ELF-1 (cell line): ENCODE measurements around the gene EXD3.
"Not testable (repeated sequence)": the region's sequence is repeated elsewhere in the genome, so short reads cannot be mapped to it uniquely, and the experiment has no call there.

Source experiments
- DNase-seq: peaks from one replicate; pipeline ENCODE4 v3.0.0-alpha.2; 2016; ENCODE audit warnings: low read depth, low spot score

The EXD3 gene

DNA sequence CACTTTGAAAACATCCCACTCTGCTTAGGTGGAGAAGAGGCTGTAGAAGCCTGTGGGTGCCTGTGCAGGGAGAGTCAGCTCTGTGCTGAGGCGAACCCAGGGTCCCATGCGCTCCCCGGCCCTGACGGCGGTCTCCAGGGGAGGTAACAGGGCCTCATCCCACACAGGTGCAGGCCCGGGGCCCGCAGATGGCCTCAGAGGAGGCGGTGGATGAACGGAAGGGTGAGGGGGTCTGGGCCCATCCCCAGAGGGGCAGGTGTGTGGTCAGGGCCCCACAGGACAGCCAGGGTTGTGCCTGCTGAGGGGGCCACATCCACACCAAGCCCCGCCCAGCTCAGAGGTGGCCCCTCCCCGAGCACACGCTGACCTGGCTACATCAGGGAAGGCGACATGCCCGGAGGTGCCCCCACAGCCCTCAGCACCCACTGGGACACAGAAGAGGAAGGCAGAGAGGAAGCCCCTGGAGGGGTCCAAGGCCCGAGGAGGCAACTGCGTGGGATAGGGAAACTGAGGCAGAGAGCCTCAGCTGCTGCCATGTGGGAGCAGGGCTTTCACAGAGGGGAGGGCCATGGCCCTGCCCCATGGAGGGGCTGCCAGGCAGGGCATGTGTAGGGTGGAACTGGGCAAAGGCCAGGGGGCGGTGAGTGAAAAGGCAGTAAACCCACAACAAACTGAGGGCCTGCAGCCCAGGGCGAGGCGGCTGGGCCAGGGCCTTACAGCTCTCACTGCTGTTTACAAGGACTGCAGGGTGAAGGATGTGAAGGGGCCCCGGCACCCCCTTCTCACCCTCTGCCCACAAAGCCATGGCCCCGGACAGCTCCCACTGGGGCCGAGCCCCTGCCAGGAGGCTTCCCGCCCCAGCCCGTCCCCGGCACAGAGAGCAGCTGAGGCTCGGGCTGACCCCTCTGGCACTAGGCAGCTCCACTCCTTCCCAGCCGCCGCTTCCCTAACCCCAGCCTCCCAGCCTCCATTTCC, 29.5 kb downstream of the EXD3 start:
- no peak for DNase-seq

DNA sequence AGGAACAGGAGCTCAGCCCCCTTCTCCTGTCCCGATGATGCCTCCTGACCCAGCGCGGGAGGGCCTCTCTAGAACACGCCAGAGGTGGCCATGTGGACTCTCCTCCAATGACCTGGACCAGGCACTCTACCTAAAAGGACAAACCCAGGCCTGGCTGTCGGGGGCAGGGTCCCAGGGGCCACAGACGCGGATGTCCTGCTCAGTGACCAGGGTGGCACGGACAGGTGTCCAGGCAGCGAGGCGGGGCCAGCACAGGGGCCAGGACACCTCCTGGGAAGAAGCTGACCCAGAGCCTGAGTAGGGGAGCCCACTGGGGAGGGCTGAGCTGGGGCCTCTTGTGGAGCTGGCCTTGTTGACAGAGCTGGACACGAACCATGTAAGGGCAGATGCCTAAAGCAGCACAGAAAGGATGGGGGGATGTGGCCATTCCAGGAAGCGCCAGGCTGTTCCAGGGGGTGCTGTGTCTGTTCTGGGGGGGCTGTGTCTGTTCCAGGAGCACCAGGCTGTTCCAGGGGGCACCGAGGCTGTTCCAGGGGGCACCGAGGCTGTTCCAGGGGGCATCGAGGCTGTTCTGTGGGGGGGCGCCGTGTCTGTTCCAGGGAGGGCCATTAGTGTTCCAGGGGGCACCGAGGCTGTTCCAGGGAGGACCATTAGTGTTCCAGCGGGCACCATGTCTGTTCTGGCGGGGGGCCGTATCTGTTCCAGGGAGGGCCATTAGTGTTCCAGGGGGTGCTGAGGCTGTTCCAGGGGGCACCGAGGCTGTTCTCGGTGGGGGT, 30.5 kb downstream of the EXD3 start:
- DNase-seq: no peak

DNA sequence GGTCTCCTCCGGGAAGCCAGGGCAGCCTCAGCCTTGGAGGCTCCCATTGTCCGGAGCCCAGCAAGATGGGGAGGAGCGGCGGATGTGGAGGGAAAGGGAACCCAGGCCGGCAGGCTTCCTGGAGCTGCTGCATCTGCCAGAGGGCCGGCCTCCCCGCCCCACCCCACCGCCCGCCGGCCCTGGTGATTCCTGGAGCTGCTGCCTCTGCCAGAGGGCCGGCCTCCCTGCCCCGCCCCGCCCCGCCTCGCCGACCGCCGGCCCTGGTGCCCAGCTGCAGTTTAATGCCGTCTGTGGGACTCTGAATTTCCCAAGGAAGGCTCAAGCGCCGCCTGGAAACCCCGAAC, 31.6 kb downstream of the EXD3 start:
- no peak for DNase-seq

DNA sequence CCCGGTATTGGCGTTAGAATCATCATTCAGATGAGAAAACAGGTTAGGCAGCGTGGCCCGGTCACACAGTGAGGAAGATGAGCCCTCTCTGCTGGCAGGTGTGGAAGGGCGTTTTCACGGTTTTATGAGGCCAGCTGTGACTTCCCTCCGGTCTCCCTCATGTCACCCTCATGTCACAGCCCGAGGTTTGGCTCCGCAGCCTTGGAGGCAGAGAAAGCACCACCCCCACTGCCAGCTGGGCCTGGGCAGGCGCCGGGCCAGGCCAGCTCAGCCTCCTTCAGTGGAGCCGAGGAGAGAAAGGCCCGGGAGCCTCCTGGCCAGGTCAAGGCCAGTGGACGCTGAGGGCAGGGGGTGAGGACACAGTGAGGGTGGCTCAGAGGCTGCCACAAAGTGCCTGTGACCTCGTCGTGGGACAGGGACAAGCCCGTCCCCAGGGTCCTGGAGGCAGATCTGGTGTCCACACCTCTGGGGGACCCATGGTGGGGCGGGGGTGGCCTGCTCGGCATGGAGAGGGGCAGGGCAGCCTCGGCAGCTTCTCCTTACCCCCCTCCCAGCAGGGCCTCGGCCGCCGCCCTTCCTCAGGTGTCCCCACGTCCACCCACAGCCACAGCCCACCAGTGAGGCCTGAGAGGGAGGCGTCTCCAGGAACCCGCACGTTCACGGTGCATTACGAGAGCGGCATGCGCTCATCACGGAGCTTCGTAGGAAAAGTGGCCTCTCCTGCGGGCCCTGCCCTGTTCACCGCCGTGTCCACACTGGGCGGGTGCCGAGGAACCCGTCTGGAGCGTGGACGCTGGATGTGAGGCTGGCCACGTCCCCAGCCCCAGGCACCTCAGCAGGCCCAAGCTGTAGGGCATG, 32.2 kb downstream of the EXD3 start:
- no peak for DNase-seq

DNA sequence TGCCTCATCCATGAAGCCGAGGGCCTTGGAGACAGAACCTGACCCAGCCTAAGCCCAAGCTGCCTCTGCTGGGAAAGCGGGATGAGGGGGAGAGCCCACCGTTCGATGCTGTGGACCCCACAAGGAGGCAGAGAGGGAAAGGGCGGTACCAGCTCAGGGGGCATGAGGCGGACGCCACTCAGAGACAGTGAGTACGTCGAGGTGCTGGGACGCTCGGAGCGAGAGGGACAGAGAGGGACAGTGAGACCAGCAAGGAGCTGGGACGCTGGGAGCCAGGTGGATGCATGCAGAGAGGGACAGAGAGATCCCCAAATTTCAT, 33.6 kb downstream of the EXD3 start:
- no peak for DNase-seq

DNA sequence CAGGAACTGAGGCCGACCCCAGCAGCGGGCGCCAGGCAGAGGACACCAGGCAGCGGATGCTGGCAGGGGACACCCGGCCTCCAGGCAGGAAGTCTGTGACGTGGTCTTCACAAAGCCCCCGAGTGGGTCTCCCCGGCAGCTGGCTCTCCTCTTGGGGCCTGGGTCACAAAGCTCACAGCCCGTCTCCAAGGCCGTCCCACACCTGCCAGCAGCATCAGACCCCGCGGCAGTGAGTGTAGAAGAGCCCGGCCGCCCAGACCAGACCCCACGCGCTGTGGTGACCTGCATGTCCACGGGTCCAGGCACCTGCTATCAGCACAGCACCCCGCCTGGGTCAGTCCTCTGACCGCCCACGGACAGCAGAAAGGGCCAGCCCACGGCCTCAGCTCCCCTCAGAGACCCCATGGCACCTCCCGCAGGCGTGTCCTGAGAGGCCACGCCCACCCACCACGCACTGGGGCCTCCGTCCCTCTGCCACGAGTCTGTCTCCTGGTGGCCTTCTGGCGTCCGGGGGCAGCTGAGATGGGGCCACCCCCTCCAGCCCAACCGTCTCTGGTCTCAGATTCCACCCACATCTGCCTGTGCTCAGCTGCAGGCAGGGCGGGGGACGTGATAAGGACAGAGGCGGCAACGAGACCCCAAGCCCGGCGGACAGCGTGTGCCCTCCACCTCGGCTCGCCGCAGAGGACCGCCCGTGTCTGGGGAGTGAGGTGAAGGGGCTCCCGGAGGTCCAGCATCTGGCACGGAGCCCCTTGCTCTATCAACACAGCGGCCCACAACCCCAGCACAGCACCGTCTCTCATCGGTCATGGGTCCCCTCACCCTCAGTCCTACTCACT, 34.2 kb downstream of the EXD3 start:
- DNase-seq: no peak

DNA sequence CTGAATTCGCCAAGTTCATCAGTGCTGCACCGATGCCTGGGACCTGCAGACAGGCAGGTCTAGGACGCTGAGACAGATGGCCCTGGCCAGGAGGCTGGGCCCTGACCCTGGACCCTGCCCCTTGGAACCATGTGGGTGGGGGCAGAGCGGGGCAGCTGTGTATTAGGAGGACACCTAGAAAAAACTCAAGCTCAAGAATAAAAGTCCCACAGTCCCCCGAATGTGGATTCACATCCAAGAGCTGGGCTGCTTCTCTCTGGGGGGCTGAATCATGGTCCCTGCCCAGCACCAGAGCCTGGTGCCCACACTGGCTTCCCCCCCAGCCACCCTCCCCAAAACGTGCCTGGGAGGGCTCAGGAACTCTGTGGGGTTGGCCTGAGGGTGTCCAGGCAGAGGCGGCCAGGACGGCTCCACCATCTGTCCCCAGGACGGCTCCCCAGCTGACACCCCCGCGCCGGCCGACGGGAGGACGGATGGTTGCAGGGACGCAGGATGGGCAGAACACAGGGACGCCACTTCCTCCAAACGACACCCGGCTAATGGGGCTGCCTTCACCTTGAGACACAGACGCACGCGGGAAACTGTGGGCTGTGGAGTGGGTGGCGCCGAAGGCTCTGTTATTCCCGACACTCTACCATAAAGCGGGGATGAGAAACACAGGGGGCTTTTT, 34.9 kb downstream of the EXD3 start:
- DNase-seq: no peak

DNA sequence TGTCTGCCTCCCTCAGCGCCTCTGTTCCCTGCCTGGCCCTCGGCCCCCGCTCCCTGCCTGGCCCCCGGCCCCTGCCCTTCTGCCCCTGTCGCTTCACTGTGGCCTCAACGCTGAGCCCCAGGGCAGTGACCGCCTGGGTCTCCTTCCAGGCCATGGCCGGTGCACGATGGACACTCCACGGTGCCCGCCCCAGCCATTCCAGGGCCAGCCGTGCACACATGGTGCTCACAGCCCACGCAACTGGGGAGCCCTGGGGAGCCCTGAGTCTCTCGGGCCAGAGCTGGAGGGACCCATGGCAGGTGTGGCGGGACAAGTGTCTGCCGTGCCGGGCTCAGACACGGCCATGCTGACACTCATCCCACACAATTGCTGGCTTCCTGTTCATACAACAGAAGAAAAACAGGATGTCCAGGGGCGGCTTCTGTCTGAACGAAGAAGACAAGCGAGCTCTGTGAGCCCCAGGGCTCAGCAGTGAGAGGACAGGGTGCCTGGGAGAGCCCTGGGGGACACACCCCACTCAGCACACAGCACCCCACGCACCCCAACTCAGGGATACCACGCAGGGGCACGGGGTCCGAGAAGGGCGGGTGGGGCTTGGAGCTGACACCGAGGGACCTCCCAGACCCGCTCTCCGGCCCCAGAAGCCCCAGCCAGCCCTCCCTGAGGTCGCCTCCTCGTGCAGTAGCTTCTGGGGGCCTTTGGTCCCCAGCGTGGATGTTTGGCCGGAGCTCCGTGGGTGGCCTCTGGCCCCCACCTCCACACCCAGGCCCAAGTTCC, 35.7 kb downstream of the EXD3 start:
- DNase-seq: no peak

DNA sequence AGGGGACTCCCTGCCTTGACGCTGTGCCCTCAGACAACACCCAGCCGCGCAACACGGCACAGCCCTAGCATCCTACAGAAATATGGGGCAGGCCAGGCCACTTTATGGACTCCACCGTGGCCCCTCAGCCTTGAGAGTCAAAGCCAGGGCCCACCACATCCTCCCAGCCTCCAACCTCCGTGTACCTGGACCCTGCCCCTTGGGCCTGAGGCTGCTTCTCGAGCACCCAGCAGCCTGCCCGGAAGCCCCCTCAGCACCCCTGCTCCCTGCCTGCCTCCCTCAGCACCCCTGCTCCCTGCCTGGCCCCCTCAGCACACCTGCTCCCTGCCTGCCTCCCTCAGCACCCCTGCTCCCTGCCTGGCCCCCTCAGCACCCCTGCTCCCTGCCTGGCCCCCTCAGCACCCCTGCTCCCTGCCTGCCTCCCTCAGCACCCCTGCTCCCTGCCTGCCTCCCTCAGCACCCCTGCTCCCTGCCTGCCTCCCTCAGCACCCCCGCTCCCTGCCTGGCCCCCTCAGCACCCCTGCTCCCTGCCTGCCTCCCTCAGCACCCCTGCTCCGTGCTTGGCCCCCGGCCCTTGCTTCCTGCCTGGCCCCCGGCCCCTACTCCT, 36.4 kb downstream of the EXD3 start:
- not testable (repeated sequence) for DNase-seq

DNA sequence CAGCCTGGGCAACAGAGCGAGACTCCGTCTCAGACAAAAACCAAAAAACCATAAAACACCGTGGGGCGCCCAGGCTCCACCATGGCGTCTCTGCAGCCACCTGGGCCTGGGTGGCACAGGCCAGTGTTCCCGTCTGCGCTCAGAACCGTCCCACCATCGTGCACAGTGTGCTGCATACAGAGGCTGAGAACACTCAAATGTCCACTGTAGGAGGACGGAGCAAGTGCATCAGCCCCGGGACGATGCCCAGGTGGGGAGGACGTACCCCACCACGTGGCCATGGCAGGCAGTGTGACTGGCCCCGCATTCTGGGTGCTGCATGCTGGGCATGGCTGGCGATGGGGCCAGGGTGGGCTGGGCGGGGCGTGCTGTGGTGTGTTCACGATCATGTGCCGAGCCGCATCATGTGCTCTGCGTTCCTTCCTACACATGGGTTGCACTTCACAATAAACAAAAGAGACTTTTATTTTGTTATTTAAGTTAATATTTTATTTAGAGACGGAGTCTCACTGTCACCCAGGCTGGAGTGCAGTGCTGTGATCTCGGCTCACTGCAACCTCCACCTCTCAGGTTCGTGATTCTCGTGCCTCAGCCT, 37.8 kb downstream of the EXD3 start:
- DNase-seq: no peak

DNA sequence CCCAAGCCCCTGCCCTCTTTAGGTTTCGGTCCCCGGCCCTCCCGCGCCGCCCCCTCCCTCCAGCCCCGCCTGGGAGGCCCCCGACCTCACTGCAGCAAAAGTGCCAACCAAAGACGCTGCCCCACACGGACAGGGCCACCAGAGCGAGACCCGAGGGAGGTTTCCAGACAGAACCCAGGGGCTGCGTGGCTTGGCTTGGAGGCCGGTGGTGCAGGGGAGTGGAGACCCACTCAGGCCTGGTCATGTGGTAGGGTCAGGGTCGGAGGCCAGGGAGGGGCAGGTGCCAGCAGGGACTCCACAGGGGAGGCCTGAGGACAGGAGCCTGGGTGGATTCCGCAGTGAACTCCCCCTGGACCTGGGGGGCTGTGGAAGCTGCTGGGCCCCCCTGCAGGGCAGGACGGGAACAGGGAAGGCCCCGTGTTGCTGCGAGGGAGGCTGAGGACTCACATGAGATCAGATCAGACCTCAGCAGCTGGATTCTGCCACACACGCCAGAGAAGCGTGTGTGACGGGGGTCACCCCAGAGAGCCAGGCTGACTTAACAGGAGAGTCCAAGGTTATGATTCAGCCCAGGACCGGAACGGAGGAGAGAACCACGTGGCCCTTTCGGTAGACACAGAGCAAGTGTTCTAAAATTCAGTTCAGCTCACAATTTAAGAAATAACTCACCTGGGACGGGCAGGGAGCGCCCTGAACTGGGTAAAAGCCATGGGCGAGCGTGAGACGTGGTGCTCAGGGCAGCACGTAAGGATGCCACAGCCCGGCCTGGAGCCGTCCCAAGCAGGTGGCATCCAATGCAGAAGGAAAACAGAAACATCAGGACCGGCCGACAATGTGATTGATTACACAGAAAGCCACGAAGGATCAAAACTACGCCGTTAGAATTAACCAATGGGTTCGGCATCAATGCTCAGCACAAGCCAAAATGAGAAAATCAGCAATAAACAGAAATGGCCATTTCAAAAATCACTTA, 38.9 kb downstream of the EXD3 start:
- DNase-seq: no peak

DNA sequence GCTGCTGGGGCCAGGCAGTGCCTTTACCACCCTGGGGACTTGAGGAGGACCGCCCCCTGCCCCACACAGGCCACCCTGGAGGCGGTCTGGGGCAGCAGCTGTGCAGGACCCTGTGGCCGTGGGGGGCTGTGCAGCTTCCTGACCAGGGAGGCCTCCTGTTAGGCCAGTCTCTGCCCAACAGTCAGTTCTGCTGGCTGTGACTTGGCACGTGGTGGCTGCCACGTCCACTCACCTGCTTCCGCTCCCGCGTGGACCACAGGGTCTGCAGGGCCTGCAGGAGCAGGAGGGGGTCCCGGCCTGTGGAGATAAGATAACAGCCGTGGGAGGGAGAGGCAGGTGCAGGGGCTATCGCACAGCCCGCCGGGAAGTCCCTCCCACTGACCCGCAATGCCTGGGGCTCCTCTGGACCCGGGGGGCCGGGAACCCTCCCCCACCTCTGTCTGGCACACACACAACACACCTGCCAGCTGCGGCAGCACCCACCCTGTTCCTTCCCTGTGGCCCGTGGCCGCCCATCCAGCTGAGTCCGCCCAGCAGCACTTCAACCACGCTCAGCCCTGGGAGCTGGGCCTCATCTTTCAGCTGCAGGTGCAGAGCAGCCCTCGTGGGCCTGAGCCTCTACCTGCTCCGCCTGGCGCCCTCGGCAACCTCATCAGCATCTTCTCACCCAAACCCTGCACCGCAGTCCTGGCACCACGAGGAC, 39.7 kb downstream of the EXD3 start:
- DNase-seq: no peak

DNA sequence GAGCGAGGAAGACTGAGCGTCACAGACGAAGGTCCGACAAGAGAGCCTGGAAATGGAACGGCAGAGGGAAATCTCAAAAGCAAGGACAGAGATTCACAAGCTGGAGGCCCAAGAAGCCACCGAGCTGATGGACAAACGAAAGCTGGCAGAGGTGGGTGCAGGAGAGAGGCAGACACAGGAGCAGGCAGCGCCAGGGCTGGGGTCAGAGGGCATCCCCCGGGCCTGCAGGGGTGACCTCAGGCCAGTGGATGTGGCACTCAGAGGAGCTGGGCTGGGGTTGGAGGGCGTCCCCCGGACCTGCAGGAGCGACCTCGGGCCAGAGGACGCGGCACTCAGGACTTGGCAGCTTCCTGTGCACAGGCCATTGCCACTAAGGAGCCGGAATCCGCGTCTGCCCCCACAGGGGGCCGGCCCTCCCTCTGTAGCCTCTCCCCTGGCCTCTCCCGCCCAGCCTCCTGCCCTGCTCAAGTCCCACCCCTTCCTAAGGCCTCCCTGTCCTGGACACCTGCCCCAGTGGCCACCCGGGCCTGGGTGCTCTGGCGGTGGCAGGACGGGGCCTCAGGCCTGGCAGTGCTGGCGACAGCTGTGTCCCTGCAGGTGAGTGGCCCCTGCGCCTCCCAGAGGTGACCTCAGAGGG, 40.4 kb downstream of the EXD3 start:
- peak; percentile 35 for DNase-seq

DNA sequence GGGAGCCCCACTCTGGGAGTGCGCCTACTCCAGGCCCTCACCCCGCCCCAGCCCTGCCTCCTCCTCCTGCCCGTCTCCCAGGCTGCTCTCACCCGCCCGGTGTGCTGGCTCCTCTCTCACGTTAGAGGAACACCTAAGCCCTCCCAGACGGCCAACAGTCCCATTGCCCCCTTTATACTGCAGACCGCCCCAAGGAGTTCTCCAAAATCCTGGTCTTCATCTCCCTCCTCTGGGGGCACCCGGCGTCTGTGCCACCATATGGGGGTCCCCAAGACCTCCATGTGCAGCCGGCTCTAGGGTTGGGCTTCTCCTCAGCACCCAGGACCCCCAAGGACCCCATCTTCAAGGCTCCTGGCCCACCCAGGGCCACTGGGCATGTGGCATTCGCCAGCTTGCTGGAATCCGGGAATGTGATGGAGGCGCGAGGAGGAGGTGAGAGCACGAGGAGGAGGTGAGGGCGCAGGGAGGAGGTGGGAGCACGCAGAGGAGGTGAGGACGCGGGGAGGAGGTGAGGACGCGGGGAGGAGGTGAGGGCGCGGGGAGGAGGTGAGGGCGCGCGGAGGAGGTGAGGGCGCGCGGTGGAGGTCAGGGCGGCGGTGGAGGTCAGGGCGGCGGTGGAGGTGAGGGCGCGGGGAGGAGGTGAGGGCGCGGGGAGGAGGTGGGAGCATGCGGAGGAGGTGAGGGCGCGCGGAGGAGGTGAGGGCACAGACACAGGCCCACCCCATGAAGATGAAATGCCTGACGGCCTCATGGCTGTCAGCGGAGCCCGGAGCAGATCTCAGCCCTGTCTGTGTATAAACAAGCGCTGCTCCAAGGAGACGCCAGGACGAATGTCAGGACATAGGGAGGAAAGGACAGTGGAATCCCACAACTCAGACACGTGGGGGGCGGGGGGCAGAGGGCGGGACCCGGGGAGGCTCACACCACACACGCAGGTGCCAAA, 41.2 kb downstream of the EXD3 start:
- DNase-seq: no peak

DNA sequence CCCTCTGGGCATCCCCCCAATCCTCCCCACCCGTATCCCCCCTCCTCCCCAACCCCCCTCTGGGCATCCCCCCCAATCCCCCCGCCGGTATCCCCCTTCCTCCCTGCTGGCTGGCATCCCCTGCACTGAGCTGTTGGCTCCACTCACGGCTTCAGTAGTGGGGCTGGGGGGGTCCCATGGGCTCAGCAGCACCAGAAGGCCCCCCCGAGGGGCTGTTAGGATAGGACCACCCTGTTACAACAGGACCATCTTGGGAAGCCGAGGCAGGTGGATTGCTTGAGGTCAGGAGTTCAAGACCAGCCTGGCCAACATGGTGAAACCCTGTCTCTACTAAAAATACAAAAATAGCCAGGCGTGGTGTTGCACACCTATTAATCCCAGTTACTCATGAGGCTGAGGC, 42.4 kb downstream of the EXD3 start:
- DNase-seq: no peak

DNA sequence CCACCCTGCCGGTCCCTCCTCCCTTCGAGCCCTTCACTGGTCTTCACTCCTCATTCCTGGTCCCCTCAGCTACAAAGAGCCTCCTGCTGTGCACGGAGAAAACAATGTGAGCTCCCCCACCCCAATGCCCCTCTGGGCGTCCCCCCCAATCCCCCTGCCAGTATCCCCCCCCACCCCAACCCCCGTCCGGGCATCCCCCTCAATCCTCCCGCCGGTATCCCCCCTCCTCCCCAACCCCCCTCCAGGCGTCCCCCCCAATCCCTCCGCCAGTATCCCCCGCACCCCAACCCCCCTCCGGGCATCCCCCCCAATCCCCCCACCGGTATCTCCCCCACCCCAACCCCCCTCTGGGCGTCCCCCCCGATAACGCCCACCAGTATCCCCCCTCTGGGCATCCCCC, 42.8 kb downstream of the EXD3 start:
- DNase-seq: no peak
